Right lobe of liver (tissue), 4 donors: ENCODE data around the gene PLCE1.

ENCODE experiments used
- CTCF ChIP-seq, 4 donors: fragments of 200-600 bp in 3 of 4; fragments of 450-650 bp in 1 of 4; IDR thresholded peaks; one replicate each; pipeline versions ENCODE4 v1.5.1 to v1.8.0; 2016 to 2022; ENCODE audit warnings: antibody characterized with exemption in 4 of 4, mild to moderate bottlenecking in 2 of 4
- POLR2A ChIP-seq: fragments of 450-650 bp; IDR thresholded peaks from one replicate; pipeline ENCODE4 v1.6.1; 2017; ENCODE audit warnings: antibody characterized with exemption, mild to moderate bottlenecking
- donor health status: DM: no; HTN: no; CAD: no.
- donor health status: DM: no; HTN: no; CAD: no.
- donor health status: DM: no; HTN: yes; CAD: no.

- no peak for TF ChIP-seq CTCF (IDR thresholded peaks at IDR 0.05)
- TF ChIP-seq POLR2A: no peak
Observed at GRCh38 chr10:94025806-94026205, 32.1 kb downstream of the PLCE1 start.
